HG03575 (cell line): Measurements from ENCODE around the gene LRRTM1.

ENCODE experiments used
- ATAC-seq: cut with Tn5 transposase; IDR thresholded peaks from one replicate; pipeline ENCODE4 v1.9.1; 2021; ENCODE audit not compliant: unreplicated experiment, insufficient number of reproducible peaks, low FRiP score; ENCODE audit errors: extremely low read depth

The LRRTM1 gene

GRCh38 chr2:80303909-80304837 lies at the start of gene LRRTM1:
Gene LRRTM1, minus strand, starts transcription at chr2:80304752. Its CDS starts 933 bp downstream, at chr2:80303819.
- ATAC-seq, result no peak

GRCh38 chr2:80351231-80351630 lies 46.7 kb upstream of the LRRTM1 start:
- ATAC-seq, result no peak

- ATAC-seq, result no peak
Measured at GRCh38 chr2:80348953-80349352, 44.4 kb upstream of the LRRTM1 start.

DNA sequence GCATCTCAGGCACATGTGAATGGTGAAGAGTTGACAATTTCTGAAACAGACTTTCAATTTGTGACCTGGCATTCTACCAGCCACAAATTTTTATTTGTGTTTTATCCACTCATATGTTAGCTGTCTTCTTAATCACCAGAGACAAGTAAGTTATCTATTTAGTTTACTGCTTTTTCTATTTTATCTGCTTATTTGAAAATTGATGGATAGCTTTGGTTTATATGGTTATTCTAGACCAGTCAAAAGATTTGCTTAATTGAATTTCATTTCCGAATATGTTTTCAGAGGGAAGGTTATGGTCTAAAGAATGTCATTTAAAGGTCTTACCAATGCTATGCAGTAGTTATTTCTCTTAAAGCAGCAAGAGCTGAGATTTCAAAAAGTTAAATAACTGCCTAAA lies 43.5 kb upstream of the LRRTM1 start:
- ATAC-seq, result no peak

GRCh38 chr2:80340022-80340421 lies 35.5 kb upstream of the LRRTM1 start:
- no peak for ATAC-seq

- no peak for ATAC-seq
Measured at GRCh38 chr2:80338794-80339193, 34.2 kb upstream of the LRRTM1 start.

DNA sequence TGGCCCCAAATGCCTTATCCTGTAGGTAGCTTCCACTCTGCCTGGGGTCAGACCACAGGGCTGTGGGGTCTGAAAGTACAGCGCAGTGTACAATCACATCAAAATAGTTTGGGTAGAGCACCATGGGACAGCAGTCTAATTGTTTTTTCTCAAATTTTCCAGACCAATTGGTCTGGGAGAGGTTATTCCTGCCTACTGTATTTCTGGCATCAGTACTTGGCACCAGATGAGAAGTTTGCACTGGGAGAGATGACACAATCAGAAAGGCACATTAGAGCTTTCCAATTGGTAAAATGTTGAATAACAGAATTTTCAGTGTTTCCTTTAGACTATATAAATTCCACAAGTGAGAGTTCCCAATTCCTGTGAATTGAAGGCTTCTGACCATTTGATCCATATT lies 30.9 kb upstream of the LRRTM1 start:
- no peak for ATAC-seq

DNA sequence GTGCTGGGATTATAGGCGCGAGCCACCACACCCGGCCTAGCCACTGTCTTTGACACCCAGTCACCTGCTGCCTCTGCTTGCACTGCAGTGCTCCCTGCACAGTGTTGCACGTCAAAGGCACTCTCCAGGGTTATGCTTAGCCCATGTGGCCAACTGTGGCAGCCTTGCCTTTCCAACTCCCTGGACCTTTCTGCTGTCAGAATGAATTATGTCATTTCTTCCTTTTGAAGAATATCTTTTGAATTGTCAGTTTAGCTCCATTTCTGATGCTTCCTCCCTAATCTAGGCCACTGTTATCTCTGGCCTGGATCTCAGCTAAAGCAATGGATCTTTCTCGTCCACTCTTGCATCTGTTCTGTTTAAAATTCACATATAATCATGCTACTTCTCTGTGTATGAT lies 29.3 kb upstream of the LRRTM1 start:
- ATAC-seq, result no peak

DNA sequence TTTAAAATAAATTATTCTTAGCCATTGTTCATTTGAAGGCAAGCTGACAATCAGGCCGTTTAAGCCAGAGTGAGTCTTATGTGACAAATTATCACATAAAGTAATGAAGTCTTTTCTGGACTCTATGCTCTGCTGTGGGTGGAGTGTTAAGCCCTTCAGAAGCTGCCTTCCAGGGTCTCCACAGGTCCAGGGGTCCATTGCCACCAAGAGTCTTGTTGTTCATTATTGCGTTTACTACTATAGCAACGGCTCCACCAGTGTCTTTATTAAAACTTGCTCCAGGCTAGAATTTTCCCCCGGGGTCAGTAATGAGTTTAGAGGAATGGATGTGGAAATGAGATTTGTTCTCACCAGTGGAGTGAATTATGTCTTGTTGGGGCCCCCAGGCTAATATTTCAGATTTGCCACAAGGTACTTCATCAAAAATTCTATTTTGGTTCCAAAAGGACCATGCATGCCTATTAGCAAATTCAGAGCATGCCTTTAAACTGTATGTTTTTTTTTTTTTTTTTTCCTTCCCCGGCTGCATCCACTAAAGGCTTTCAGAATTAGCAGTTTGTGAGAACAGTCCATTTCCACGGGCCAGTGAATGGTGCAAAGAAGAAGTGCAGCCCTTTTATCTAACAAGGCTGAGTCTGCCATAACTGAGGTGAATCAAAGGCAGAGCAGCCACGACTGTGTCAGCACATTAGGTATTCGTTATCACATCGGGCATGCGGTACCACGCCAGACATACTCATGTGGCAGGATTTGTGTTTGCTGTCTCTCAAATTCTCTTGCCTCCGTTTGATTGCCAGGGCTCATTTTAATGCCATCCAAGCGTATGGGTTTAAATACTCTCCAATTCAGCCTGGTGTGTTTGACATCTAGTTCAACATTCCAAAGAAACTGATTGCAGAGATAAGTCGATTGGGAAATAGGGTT lies 26.2 kb upstream of the LRRTM1 start:
- no peak for ATAC-seq

- no peak for ATAC-seq
Measured at GRCh38 chr2:80329491-80329890, 24.9 kb upstream of the LRRTM1 start.

- ATAC-seq, result no peak
Measured at GRCh38 chr2:80328159-80328571, 23.6 kb upstream of the LRRTM1 start.

DNA sequence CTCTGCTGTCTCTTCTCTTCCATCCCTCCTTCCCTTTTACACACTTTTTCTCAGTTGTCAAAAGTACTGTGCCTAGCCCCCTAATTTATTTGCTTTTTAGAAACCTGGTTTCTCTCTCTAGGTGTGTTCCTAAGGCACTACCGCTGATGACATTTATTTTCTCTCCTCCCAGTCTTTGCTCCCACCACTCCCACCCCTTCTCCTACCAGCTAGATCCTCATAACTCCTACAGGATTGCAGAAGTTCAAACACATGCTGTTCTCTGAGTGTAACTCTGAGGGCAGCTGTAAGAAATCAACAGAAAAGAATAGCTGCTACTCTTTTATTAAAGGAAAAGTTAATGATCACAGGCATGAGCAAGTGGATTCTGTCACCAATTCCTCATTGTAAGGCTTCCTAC lies 22.3 kb upstream of the LRRTM1 start:
- ATAC-seq, result no peak

DNA sequence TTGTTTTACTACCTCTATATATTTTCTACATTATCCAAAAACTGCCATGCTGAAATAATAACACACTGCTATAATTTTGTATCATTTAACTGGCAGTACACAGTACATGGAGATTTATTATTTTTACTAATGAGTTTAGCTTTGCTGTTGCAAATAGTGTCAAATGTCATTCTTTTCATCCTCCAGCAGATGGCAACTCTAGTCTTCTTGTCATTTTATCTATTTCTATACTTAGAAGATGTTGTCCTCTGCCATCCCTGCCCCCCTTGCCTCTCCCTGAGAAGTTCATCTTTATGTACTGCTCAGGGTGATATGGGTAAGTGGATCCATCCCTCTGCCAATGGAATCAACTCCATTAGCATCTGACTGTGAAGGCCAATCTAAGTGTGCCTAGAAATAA lies 21.7 kb upstream of the LRRTM1 start:
- ATAC-seq, result no peak

DNA sequence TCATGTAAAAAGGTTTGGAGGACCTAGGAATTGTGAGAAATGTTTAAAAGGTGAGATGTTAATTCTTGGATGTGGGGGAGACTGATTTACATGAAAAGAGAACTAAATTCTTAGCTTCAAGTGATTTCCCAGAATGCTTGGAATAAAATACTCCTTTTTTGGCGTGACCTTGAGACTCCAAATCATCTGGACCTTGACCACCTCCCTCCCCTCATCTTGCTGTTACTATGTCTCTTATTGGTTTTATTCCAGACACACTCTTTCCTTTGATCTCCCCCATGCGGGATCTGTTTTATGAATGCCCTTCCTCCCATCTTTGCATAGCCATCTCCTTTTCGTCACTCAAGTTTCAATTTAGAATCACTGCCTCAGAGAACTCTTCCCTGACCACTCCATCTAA lies 20.0 kb upstream of the LRRTM1 start:
- ATAC-seq, result no peak

DNA sequence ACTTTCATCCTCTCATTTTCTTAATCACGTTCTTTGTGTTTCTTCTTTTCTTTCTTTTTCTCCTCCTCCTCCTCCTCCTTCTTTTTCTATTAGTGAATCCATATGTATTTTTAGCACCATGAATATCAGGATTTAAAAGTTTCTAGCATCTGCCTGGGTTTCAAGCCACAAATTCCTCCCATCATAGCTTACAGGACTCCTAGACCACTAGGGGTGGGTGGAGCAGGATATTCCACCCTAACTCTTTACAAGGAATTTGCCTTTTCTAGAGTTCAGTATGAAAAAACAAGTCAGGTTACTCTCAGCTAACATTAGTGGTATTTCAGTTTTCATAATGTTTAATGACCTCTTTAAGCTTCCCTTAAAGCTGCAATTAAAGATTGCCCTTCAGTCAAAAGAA lies 19.1 kb upstream of the LRRTM1 start:
- ATAC-seq, result no peak

DNA sequence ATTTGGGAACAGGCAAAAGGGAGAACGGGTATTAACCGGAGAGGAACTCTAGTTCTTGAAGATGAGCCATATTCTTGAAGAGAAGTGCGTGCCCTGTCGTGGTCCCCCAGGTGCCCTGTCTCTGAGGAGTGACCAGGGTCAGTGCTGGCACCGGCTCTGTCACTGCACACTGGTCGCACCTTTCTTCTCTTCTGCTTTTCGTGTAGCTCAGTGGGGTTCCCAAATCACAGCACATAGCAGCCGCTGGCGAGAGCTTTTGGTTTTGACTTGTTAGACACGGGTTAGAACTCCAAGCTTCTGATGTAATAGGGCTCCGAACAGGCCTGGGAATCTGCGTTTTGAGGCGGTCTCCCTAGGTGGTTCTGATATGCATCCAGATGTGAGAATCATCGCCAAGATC lies 18.4 kb upstream of the LRRTM1 start:
- ATAC-seq, result no peak

GRCh38 chr2:80322311-80322920 lies 17.9 kb upstream of the LRRTM1 start:
- ATAC-seq, result no peak

GRCh38 chr2:80312282-80312839 lies 7.8 kb upstream of the LRRTM1 start:
- no peak for ATAC-seq

GRCh38 chr2:80311304-80311703 lies 6.8 kb upstream of the LRRTM1 start:
- ATAC-seq, result no peak
